Measurements from ENCODE around the gene ACTG1. TPM values are rescaled to one million over a fixed set of nuclear protein-coding genes. Genes with fewer than 3 reads are reported as not detected.

The ACTG1 gene
- total and polyA plus RNA-seq, 9 of the 15 experiments (the other 6 are each of a cell fraction or from before 2014, with no cell fraction given) = 224 to 1,775 (median 568) TPM

DNA sequence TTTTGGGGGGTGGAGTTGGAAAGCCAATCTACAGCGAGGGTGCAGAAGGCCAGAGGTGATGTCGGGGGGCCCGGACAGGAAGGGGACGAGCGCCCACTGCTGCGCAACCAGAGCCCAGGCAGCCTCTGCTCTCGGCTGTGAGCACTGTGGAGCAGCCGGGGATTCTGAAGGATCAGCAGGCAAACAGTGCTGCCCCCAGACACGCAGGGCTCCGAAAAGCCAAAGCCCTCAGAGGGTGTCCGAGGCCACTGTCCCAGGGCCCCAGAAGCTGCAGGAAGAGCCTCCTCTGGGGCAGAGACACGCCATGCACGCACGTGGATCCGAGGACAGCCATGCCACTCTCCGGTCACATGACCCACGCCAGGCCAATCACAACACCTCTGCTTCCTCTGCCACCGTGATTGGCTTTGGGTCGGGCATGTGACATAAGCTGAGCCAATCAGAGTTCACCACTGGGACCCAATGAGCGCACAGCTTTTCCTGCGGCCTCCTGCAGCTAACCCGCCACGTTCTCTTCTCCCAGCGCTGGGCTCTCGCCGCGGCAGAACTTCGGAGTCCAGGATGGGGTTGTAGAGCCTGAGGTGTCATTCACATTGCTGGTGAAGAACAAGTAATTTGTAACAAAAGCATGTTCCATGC lies 40.7 kb downstream of the ACTG1 start (continued):
- TF ChIP-seq, protein P1, sequence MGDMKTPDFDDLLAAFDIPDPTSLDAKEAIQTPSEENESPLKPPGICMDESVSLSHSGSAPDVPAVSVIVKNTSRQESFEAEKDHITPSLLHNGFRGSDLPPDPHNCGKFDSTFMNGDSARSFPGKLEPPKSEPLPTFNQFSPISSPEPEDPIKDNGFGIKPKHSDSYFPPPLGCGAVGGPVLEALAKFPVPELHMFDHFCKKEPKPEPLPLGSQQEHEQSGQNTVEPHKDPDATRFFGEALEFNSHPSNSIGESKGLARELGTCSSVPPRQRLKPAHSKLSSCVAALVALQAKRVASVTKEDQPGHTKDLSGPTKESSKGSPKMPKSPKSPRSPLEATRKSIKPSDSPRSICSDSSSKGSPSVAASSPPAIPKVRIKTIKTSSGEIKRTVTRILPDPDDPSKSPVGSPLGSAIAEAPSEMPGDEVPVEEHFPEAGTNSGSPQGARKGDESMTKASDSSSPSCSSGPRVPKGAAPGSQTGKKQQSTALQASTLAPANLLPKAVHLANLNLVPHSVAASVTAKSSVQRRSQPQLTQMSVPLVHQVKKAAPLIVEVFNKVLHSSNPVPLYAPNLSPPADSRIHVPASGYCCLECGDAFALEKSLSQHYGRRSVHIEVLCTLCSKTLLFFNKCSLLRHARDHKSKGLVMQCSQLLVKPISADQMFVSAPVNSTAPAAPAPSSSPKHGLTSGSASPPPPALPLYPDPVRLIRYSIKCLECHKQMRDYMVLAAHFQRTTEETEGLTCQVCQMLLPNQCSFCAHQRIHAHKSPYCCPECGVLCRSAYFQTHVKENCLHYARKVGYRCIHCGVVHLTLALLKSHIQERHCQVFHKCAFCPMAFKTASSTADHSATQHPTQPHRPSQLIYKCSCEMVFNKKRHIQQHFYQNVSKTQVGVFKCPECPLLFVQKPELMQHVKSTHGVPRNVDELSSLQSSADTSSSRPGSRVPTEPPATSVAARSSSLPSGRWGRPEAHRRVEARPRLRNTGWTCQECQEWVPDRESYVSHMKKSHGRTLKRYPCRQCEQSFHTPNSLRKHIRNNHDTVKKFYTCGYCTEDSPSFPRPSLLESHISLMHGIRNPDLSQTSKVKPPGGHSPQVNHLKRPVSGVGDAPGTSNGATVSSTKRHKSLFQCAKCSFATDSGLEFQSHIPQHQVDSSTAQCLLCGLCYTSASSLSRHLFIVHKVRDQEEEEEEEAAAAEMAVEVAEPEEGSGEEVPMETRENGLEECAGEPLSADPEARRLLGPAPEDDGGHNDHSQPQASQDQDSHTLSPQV (IDR thresholded peaks at IDR 0.05) = peak; percentile 98
- TF ChIP-seq C11orf30 (IDR thresholded peaks at IDR 0.05; ENCODE audit: low read depth) (peak; percentile 100), HDAC8 (tag; IDR thresholded peaks at IDR 0.05) (peak; percentile 95), ZFP36 (IDR thresholded peaks at IDR 0.05; ENCODE audit: low read depth, low read length, partially characterized antibody) (peak; percentile 13), MBD2 (IDR thresholded peaks at IDR 0.05; ENCODE audit: borderline replicate concordance, low read depth) (peak; percentile 83), RBM39 (optimal IDR thresholded peaks at IDR 0.05; ENCODE audit: low read depth, low read length) (no peak), BRD4 (IDR thresholded peaks at IDR 0.05) (no peak), ERF (CRISPR knock-in tag; IDR thresholded peaks at IDR 0.05) (peak; percentile 78; the same call in 1 of the 2 replicates), HSF4 (CRISPR knock-in tag; IDR thresholded peaks at IDR 0.05; ENCODE audit: borderline replicate concordance) (no peak), CXXC5 (CRISPR knock-in tag; IDR thresholded peaks at IDR 0.05) (peak; percentile 74), E2F3 (CRISPR knock-in tag; IDR thresholded peaks at IDR 0.05) (0 out of 2 replicates have a peak, but pooled peaks have one; percentile 52), ADNP (tag; IDR thresholded peaks at IDR 0.05) (no peak), STAG1 (CRISPR knock-in tag; IDR thresholded peaks at IDR 0.05; ENCODE audit: borderline replicate concordance) (peak; percentile 8; the same call in 1 of the 2 replicates), TRIM24 (IDR thresholded peaks at IDR 0.05) (0 out of 4 replicates have a peak, but pooled peaks of 1 of the 2 experiments have one; percentile 16), MED1 (CRISPR knock-in tag; IDR thresholded peaks at IDR 0.05; ENCODE audit: borderline replicate concordance) (no peak), ZNF717 (CRISPR knock-in tag; IDR thresholded peaks at IDR 0.05) (no peak), HLTF (IDR thresholded peaks at IDR 0.05) (no peak), NFRKB (IDR thresholded peaks at IDR 0.05; ENCODE audit: low read depth) (peak; percentile 53; the same call in 1 of the 2 replicates), SMARCB1 (IDR thresholded peaks at IDR 0.05; ENCODE audit: insufficient read length, low read depth) (no peak), HMG20B (CRISPR knock-in tag; IDR thresholded peaks at IDR 0.05) (no peak), TBP (optimal IDR thresholded peaks at IDR 0.05; ENCODE audit: low read depth, low read length) (peak; percentile 38), CREBBP (IDR thresholded peaks at IDR 0.05; ENCODE audit: low read depth, low read length) (no peak), ZKSCAN8 (CRISPR knock-in tag; IDR thresholded peaks at IDR 0.05) (no peak), GATAD2B (IDR thresholded peaks at IDR 0.05; ENCODE audit: borderline replicate concordance) (no peak), NR2C1 (IDR thresholded peaks at IDR 0.05) (peak; percentile 41; the same call in 1 of the 2 replicates), NR2C1 (tag; IDR thresholded peaks at IDR 0.05) (peak; percentile 61), KDM5B (IDR thresholded peaks at IDR 0.05; ENCODE audit: insufficient replicate concordance, low read depth, low read length) (peak; percentile 61)
- TF ChIP-seq, protein P2, sequence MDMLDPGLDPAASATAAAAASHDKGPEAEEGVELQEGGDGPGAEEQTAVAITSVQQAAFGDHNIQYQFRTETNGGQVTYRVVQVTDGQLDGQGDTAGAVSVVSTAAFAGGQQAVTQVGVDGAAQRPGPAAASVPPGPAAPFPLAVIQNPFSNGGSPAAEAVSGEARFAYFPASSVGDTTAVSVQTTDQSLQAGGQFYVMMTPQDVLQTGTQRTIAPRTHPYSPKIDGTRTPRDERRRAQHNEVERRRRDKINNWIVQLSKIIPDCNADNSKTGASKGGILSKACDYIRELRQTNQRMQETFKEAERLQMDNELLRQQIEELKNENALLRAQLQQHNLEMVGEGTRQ (CRISPR knock-in tag; IDR thresholded peaks at IDR 0.05) = peak; percentile 99

All from K562 (cell line).